GM12891 (cell line): Measurements from ENCODE around the gene N4BP3.

Experiments used
- POLR2A ChIP-seq: IDR thresholded peaks from 2 replicates; pipeline ENCODE4 v1.6.1; 2011; ENCODE audit warnings: low read depth, low read length, control low read depth
- POLR2AphosphoS5 ChIP-seq: IDR thresholded peaks from 2 replicates; pipeline ENCODE4 v1.6.1; 2011; ENCODE audit warnings: low read depth, low read length, control low read depth
- SPI1 ChIP-seq: IDR thresholded peaks from 2 replicates; pipeline ENCODE4 v1.6.1; 2011; ENCODE audit warnings: low read depth, low read length, control low read depth
- TAF1 ChIP-seq: IDR thresholded peaks from 2 replicates; pipeline ENCODE4 v1.6.1; 2011; ENCODE audit warnings: low read depth, low read length, control low read depth

GRCh38 chr5:178143246-178143645 is 29.9 kb downstream of the N4BP3 start:
- TF ChIP-seq POLR2A = no peak
- no peak for TF ChIP-seq POLR2AphosphoS5
- no peak for TF ChIP-seq TAF1
- TF ChIP-seq SPI1 = no peak
